IMR-90 (cell line): ENCODE data around the gene SLC35F1. TPM values are rescaled to one million over a fixed set of nuclear protein-coding genes. Genes with fewer than 3 reads are reported as not detected.

Experiments used
- ATAC-seq: fragments of 200-7000 bp; cut with Tn5 transposase; 2 replicates; pipeline ENCODE4 v1.9.1; 2020; ENCODE audit warnings: low read depth, mild to moderate bottlenecking, moderate library complexity
- BruUV-seq: library from RNA; stranded (reverse); fragments of 400-500 nt; replicated peaks from 2 replicates; lab custom pipeline; 2021; lab: Mats Ljungman, UMichigan
- CTCF ChIA-PET: fragments of 300-600 bp; formaldehyde crosslinking; extraction: SDS; loops from one replicate; lab custom pipeline; 2021; ENCODE audit warnings: antibody characterized with exemption; lab: Yijun Ruan, JAX
- POLR2A ChIA-PET: fragments of 300-600 bp; sonication (Branson Sonifier 250); formaldehyde crosslinking; loops from one replicate; lab custom pipeline; 2022; ENCODE audit warnings: antibody characterized with exemption; ENCODE audit not compliant: unreplicated experiment; lab: Charles Lee
- DNase-seq: peaks from one replicate; pipeline ENCODE4 v3.0.0; 2013
- H2AFZ ChIP-seq: replicated peaks from 2 replicates; pipeline ENCODE3; 2013; ENCODE audit warnings: low read length, mild to moderate bottlenecking; ENCODE audit not compliant: poor library complexity
- H2AK5ac ChIP-seq: 2 replicates; pipeline ENCODE4 v1.6.1; 2013; ENCODE audit warnings: low read depth, low read length, inconsistent platforms
- H2AK9ac ChIP-seq: replicated peaks from 2 replicates; pipeline ENCODE3; 2013; ENCODE audit warnings: mild to moderate bottlenecking, low read depth, low read length, moderate library complexity; ENCODE audit not compliant: poor library complexity
- H2BK120ac ChIP-seq: 2 replicates; pipeline ENCODE4 v1.6.1; 2013; ENCODE audit warnings: low read depth, low read length, inconsistent platforms
- H2BK15ac ChIP-seq: 3 replicates; pipeline ENCODE4 v1.6.1; 2013; ENCODE audit warnings: low read depth, low read length, inconsistent platforms
- H2BK20ac ChIP-seq: 2 replicates; pipeline ENCODE4 v1.6.1; 2013; ENCODE audit warnings: low read depth, mild to moderate bottlenecking, inconsistent platforms, low read length, moderate library complexity
- H2BK5ac ChIP-seq: 2 replicates; pipeline ENCODE4 v1.6.1; 2013; ENCODE audit warnings: mild to moderate bottlenecking, low read depth, low read length, inconsistent platforms; ENCODE audit not compliant: poor library complexity, severe bottlenecking
- H3K14ac ChIP-seq: replicated peaks from 2 replicates; pipeline ENCODE4 v1.6.1; 2013; ENCODE audit warnings: low read depth, low read length, inconsistent platforms
- H3K18ac ChIP-seq: 2 replicates; pipeline ENCODE4 v1.6.1; 2013; ENCODE audit warnings: low read depth, low read length, control low read depth
- H3K23ac ChIP-seq: 2 replicates; pipeline ENCODE4 v1.6.1; 2013; ENCODE audit warnings: low read depth, low read length, inconsistent platforms
- H3K27ac ChIP-seq: 2 replicates; pipeline ENCODE4 v1.5.1; 2013; ENCODE audit warnings: mild to moderate bottlenecking, control low read depth, low read length; ENCODE audit not compliant: insufficient read depth
- H3K27me3 ChIP-seq: 2 replicates; pipeline ENCODE4 v1.6.1; 2013; ENCODE audit warnings: low read length; ENCODE audit not compliant: control insufficient read depth, insufficient read depth
- H3K36me3 ChIP-seq: 2 replicates; pipeline ENCODE4 v1.6.1; 2013; ENCODE audit warnings: low read length, mixed read lengths; ENCODE audit not compliant: control insufficient read depth, insufficient read depth
- H3K4ac ChIP-seq: 2 replicates; pipeline ENCODE4 v1.6.1; 2013; ENCODE audit warnings: low read depth, low read length, inconsistent platforms
- H3K4me1 ChIP-seq: 2 replicates; pipeline ENCODE4 v1.6.1; 2013; ENCODE audit warnings: low read length, mixed read lengths; ENCODE audit not compliant: control insufficient read depth, insufficient read depth
- H3K4me2 ChIP-seq: 2 replicates; pipeline ENCODE4 v1.6.1; 2013; ENCODE audit warnings: low read depth, mild to moderate bottlenecking, control low read depth, low read length, moderate library complexity
- H3K4me3 ChIP-seq: 2 replicates; pipeline ENCODE4 v1.5.1; 2013; ENCODE audit warnings: low read depth, mild to moderate bottlenecking, control low read depth, low read length, moderate library complexity; ENCODE audit not compliant: insufficient read depth
- H3K56ac ChIP-seq: 2 replicates; pipeline ENCODE4 v1.6.1; 2013; ENCODE audit warnings: low read length, inconsistent platforms; ENCODE audit not compliant: insufficient read depth; ENCODE audit errors: extremely low read depth
- H3K79me1 ChIP-seq, 2 experiments: 2 replicates each; pipeline ENCODE4 v1.6.1; 2013; ENCODE audit warnings: low read length in 2 of 2, inconsistent platforms in 1 of 2, low read depth in 1 of 2
- H3K9ac ChIP-seq: 2 replicates; pipeline ENCODE4 v1.6.1; 2013; ENCODE audit warnings: low read depth, low read length, control low read depth
- H3K9me1 ChIP-seq: 2 replicates; pipeline ENCODE4 v1.6.1; 2013; ENCODE audit warnings: low read length, inconsistent platforms; ENCODE audit not compliant: insufficient read depth
- H3K9me3 ChIP-seq: 2 replicates; pipeline ENCODE4 v1.6.1; 2013; ENCODE audit warnings: low read length; ENCODE audit not compliant: control insufficient read depth, insufficient read depth
- H4K20me1 ChIP-seq: 2 replicates; pipeline ENCODE4 v1.6.1; 2013; ENCODE audit warnings: low read length, inconsistent platforms; ENCODE audit not compliant: insufficient read depth
- H4K5ac ChIP-seq: 2 replicates; pipeline ENCODE4 v1.6.1; 2013; ENCODE audit warnings: mild to moderate bottlenecking, low read depth, low read length, control low read depth
- H4K8ac ChIP-seq, 2 experiments: 2 replicates each; pipeline ENCODE4 v1.6.1; 2013; ENCODE audit warnings: low read depth in 2 of 2, low read length in 2 of 2, control low read depth in 1 of 2, inconsistent platforms in 1 of 2
- H4K91ac ChIP-seq: 2 replicates; pipeline ENCODE4 v1.6.1; 2013; ENCODE audit warnings: low read depth, low read length, inconsistent platforms; ENCODE audit not compliant: insufficient read depth
- CHD1 ChIP-seq: IDR thresholded peaks from 2 replicates; pipeline ENCODE4 v1.6.1; 2012; ENCODE audit warnings: low read depth, low read length, improper control_type of control experiment
- CTCF ChIP-seq: conservative IDR thresholded peaks from 2 replicates; pipeline ENCODE4 v1.5.1; 2012; ENCODE audit warnings: mild to moderate bottlenecking, low read depth, low read length, improper control_type of control experiment
- FOS ChIP-seq: fragments of 150-350 bp; IDR thresholded peaks from 2 replicates; pipeline ENCODE4 v1.6.1; 2016; ENCODE audit warnings: low read depth, low read length
- MAFK ChIP-seq: IDR thresholded peaks from 2 replicates; pipeline ENCODE4 v1.6.1; 2012; ENCODE audit warnings: low read depth, low read length, improper control_type of control experiment
- MAZ ChIP-seq: IDR thresholded peaks from 2 replicates; pipeline ENCODE4 v1.6.1; 2012; ENCODE audit warnings: low read depth, mild to moderate bottlenecking, low read length, improper control_type of control experiment, moderate library complexity, borderline replicate concordance
- NFE2L2 ChIP-seq: fragments of 150-350 bp; IDR thresholded peaks from 2 replicates; pipeline ENCODE4 v1.6.1; 2016; ENCODE audit warnings: low read depth, mild to moderate bottlenecking, low read length
- POLR2A ChIP-seq: IDR thresholded peaks from 2 replicates; pipeline ENCODE4 v1.6.1; 2012; ENCODE audit warnings: mild to moderate bottlenecking, low read depth, low read length
- RAD21 ChIP-seq: IDR thresholded peaks from 2 replicates; pipeline ENCODE4 v1.6.1; 2012; ENCODE audit warnings: low read length, improper control_type of control experiment
- RCOR1 ChIP-seq: IDR thresholded peaks from 2 replicates; pipeline ENCODE4 v1.6.1; 2012; ENCODE audit warnings: mild to moderate bottlenecking, low read length, improper control_type of control experiment; ENCODE audit not compliant: insufficient replicate concordance
- RFX5 ChIP-seq: IDR thresholded peaks from 2 replicates; pipeline ENCODE4 v1.8.0; 2012; ENCODE audit warnings: low read depth, mild to moderate bottlenecking, low read length, moderate library complexity
- SMC3 ChIP-seq: fragments of 150-350 bp; IDR thresholded peaks from 2 replicates; pipeline ENCODE4 v1.6.1; 2016; ENCODE audit warnings: low read depth, mild to moderate bottlenecking, antibody characterized with exemption, low read length, moderate library complexity
- WGBS, 2 experiments: methylation state at CpG; one replicate each; pipeline versions ENCODE4 v1.1.5 to v1.1.7; 2013; ENCODE audit warnings: missing lambda C conversion rate in 2 of 2; ENCODE audit not compliant: insufficient read length in 1 of 2; ENCODE audit errors: extremely low coverage in 2 of 2; 5-methylcytosine and 5-hydroxymethylcytosine counted together
- dilution Hi-C: fragments of 300-500 bp; cut with HindIII; formaldehyde crosslinking; loops from one replicate; pipeline ENCODE4 v1.14.3; 2018; ENCODE audit warnings: low sequenced_read_pairs; ENCODE audit not compliant: unreplicated experiment
- in situ Hi-C: fragments of 300-500 bp; cut with MboI; formaldehyde crosslinking; loops from 3 replicates; pipeline ENCODE4 v1.14.3; 2019; ENCODE audit warnings: low sequenced_read_pairs, inconsistent platforms, mixed read lengths
- intact Hi-C: fragments of 100-400 bp; cut with micrococcal nuclease; formaldehyde crosslinking; loops from 2 replicates; pipeline ENCODE4 v1.10.0; 2022
- polyA plus RNA-seq, 3 experiments: library from polyadenylated mRNA; depleted of rRNA; stranded (reverse); fragments of >200 nt; gene quantifications; 2 replicates each; pipeline ENCODE4 v1.2.3, GENCODE V29; 2012; ENCODE audit warnings: low replicate concordance in 1 of 3
- total RNA-seq: library from RNA; depleted of rRNA; stranded (reverse); fragments of >200 nt; gene quantifications from 2 replicates; pipeline ENCODE4 v1.2.3, GENCODE V29; 2012

SLC35F1 gene
- total and polyA plus RNA-seq, 2 of the 4 experiments (the other 2 are of a cell fraction), result not detected

GRCh38 chr6:117916483-117916882, 9.4 kb downstream of the SLC35F1 start:
- Histone ChIP-seq H2BK120ac (no peak overlapping the region), H3K79me1 (no peaks in the 10 kb centered on the region), H2AK9ac (no peak overlapping the region), H3K4me1 (no peaks in the 10 kb centered on the region), H2BK5ac (no peak overlapping the region), H3K4ac (no peak overlapping the region), H3K36me3 (no peaks in the 10 kb centered on the region), H3K27me3 (peaks cover 3% of the 10 kb centered on the region), H2AFZ (no peak overlapping the region), H3K4me3 (no peak overlapping the region), H2BK15ac (no peak overlapping the region), H3K56ac (no peak overlapping the region), H3K9me3 (no peaks in the 10 kb centered on the region), H4K5ac (no peak overlapping the region), H4K8ac (no peak overlapping the region), H4K20me1 (no peaks in the 10 kb centered on the region), H4K91ac (no peak overlapping the region), H3K9me1 (no peaks in the 10 kb centered on the region), H2AK5ac (no peak overlapping the region), H3K14ac (no peak overlapping the region), H3K9ac (no peak overlapping the region), H3K4me2 (no peak overlapping the region), H3K18ac (no peak overlapping the region), H3K27ac (no peak overlapping the region), H2BK20ac (no peak overlapping the region), H3K23ac (no peak overlapping the region)
- WGBS, 2 experiments, result 43% methylated on average over 1 of the region's 1 CpG; no CpG with 5 or more reads in 1 of the 2 experiments
- no peak for ATAC-seq
- no peak for DNase-seq
- in situ Hi-C loops, result no loop called here
- intact Hi-C loops, result no loop called here
- dilution Hi-C loops, result no loop called here
- CTCF ChIA-PET, result no interaction called here
- POLR2A ChIA-PET, result no interaction called here
- BruUV-seq, result no TSS peak
- TF ChIP-seq RAD21, result no peak
- TF ChIP-seq MAFK, result no peak
- no peak for TF ChIP-seq RFX5
- TF ChIP-seq CHD1, result no peak
- TF ChIP-seq NFE2L2, result no peak
- TF ChIP-seq POLR2A, result no peak
- TF ChIP-seq RCOR1, result no peak
- no peak for TF ChIP-seq CTCF
- TF ChIP-seq FOS, result no peak
- TF ChIP-seq MAZ, result no peak
- TF ChIP-seq SMC3, result no peak
